ENCODE data around the gene FTL. TPM values are rescaled to one million over a fixed set of nuclear protein-coding genes. Genes with fewer than 3 reads are reported as not detected.

FTL gene
- total and polyA plus RNA-seq, 4 donors = 2,528 to 16,395 (median 12,201) TPM

DNA sequence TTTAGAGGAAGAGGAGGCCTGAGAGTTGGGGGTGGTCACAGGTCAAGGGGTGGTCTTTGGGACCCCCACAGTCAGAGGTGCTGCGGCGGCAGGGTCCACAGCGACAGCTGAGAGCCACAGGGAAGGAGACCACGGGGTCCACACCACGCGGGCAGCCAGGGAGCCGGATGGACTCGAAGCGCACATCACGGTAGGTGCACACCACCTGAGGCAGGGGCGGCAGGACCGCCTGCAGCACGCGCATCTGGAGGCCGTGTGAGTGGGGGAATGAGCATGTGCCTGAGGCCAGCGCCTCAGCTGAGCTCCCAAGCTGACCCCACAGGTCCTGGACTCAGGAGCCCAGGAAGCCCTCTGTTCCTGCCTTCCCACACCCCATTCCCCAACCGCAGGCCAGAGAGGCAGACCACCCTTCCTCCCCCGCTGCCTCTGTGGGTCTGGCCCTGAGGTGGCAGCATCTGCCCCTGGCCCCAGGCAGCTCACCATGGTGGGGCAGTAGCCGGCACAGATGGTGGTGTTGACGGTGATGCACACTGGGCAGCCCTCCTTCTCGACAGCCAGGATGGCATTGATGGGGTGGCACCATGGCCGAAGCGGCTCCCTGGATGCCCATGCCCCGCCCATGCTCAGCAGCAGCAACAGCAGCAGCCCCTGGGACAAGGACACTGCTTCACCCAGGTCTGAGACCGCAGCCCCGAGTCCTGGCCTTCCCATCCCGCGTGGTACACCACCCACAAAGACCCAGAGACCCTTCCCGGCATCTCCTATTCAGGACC, 51.1 kb downstream of the FTL start:
- H3K36me3 ChIP-seq (ENCODE audit: control insufficient read depth in 4 of 4, insufficient read depth in 3 of 4, low read depth in 1 of 4, low read length in 3 of 4) = peaks cover 3 to 26% (median 8%) of the 10 kb centered on the region in 4 donors
- DNase-seq (ENCODE audit: low spot score) = no peak
- WGBS = 96% methylated on average over 27 of the region's 29 CpGs
- no peaks in the 10 kb centered on the region for H3K27me3 ChIP-seq (ENCODE audit: control insufficient read depth in 4 of 4, insufficient read depth in 4 of 4, low read length in 3 of 4)
- H3K4me3 ChIP-seq (ENCODE audit: low read depth in 1 of 3, low read length in 3 of 3) = no peak overlapping the region
- no peak overlapping the region for H3K9ac ChIP-seq (ENCODE audit: low read depth in 1 of 2, low read length in 2 of 2)
- no peaks in the 10 kb centered on the region for H3K9me3 ChIP-seq (ENCODE audit: control insufficient read depth in 4 of 4, low read length in 3 of 4)
- no peak overlapping the region for H3K27ac ChIP-seq (ENCODE audit: low read depth in 1 of 2, low read length in 2 of 2)
- peaks cover 5 to 22% (median 16%) of the 10 kb centered on the region in 4 donors for H3K4me1 ChIP-seq (ENCODE audit: control insufficient read depth in 4 of 4, insufficient read depth in 4 of 4, low read length in 3 of 4)
- no peak for TF ChIP-seq NR2F2 (IDR thresholded peaks at IDR 0.05)
- no peak for TF ChIP-seq TAF1 (conservative IDR thresholded peaks at IDR 0.05)
- no peak for TF ChIP-seq EGR1 (IDR thresholded peaks at IDR 0.05; ENCODE audit: low read depth in 2 of 2)
- TF ChIP-seq, protein P1, sequence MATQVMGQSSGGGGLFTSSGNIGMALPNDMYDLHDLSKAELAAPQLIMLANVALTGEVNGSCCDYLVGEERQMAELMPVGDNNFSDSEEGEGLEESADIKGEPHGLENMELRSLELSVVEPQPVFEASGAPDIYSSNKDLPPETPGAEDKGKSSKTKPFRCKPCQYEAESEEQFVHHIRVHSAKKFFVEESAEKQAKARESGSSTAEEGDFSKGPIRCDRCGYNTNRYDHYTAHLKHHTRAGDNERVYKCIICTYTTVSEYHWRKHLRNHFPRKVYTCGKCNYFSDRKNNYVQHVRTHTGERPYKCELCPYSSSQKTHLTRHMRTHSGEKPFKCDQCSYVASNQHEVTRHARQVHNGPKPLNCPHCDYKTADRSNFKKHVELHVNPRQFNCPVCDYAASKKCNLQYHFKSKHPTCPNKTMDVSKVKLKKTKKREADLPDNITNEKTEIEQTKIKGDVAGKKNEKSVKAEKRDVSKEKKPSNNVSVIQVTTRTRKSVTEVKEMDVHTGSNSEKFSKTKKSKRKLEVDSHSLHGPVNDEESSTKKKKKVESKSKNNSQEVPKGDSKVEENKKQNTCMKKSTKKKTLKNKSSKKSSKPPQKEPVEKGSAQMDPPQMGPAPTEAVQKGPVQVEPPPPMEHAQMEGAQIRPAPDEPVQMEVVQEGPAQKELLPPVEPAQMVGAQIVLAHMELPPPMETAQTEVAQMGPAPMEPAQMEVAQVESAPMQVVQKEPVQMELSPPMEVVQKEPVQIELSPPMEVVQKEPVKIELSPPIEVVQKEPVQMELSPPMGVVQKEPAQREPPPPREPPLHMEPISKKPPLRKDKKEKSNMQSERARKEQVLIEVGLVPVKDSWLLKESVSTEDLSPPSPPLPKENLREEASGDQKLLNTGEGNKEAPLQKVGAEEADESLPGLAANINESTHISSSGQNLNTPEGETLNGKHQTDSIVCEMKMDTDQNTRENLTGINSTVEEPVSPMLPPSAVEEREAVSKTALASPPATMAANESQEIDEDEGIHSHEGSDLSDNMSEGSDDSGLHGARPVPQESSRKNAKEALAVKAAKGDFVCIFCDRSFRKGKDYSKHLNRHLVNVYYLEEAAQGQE (IDR thresholded peaks at IDR 0.05) = no peak
- TF ChIP-seq, protein P2, sequence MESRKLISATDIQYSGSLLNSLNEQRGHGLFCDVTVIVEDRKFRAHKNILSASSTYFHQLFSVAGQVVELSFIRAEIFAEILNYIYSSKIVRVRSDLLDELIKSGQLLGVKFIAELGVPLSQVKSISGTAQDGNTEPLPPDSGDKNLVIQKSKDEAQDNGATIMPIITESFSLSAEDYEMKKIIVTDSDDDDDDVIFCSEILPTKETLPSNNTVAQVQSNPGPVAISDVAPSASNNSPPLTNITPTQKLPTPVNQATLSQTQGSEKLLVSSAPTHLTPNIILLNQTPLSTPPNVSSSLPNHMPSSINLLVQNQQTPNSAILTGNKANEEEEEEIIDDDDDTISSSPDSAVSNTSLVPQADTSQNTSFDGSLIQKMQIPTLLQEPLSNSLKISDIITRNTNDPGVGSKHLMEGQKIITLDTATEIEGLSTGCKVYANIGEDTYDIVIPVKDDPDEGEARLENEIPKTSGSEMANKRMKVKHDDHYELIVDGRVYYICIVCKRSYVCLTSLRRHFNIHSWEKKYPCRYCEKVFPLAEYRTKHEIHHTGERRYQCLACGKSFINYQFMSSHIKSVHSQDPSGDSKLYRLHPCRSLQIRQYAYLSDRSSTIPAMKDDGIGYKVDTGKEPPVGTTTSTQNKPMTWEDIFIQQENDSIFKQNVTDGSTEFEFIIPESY (IDR thresholded peaks at IDR 0.05) = no peak
- TF ChIP-seq GABPA (IDR thresholded peaks at IDR 0.05 in 1 of 2, conservative IDR thresholded peaks at IDR 0.05 in 1 of 2) = no peak
- TF ChIP-seq HNF4G (IDR thresholded peaks at IDR 0.05) = no peak

Small RNA genes within 50 kb of the gene (small RNA-seq; reads per million reads assigned to genes)
- gene AC026803.1 (not detected), gene MIR6798 (not detected)

Other genes with a start within 250 kb of the FTL start
- gene MAMSTR, start 245.6 kb upstream of the FTL start, total RNA-seq = under 1 TPM; 0.08 to 0.09 TPM
- under 1 TPM; 0.07 to 0.31 TPM for gene MAMSTR, start 245.6 kb upstream of the FTL start, polyA plus RNA-seq
- 1 to 10 TPM; 4.8 to 5.4 TPM for gene RASIP1, start 224.7 kb upstream of the FTL start, total RNA-seq
- gene RASIP1, start 224.7 kb upstream of the FTL start, polyA plus RNA-seq = 1 to 10 TPM; 1.8 to 4.3 TPM
- under 1 TPM; 0.33 to 0.47 TPM for gene IZUMO1, start 218.4 kb upstream of the FTL start, total RNA-seq
- gene IZUMO1, start 218.4 kb upstream of the FTL start, polyA plus RNA-seq = not detected
- 1 to 10 TPM; 1.3 to 6.8 TPM for gene FUT1, start 212.7 kb upstream of the FTL start, total RNA-seq
- under 1 TPM; 0.48 to 0.72 TPM for gene FUT1, start 212.7 kb upstream of the FTL start, polyA plus RNA-seq
- gene FGF21, start 209.8 kb upstream of the FTL start, total RNA-seq = 1 to 10 TPM in 1 of 2 donors, not detected in 1; 5.5 TPM
- gene FGF21, start 209.8 kb upstream of the FTL start, polyA plus RNA-seq = 10 to 100 TPM in 1 of 2 donors, 1 to 10 TPM in 1; 6.5 to 18.5 TPM
- 1 to 10 TPM; 8.9 to 9.2 TPM for gene BCAT2, start 154.3 kb upstream of the FTL start, total RNA-seq
- gene BCAT2, start 154.3 kb upstream of the FTL start, polyA plus RNA-seq = 10 to 100 TPM in 1 of 2 donors, 1 to 10 TPM in 1; 7.8 to 35.8 TPM
- gene HSD17B14, start 128.8 kb upstream of the FTL start, total RNA-seq = 10 to 100 TPM in 1 of 2 donors, 1 to 10 TPM in 1; 3.7 to 11.2 TPM
- gene HSD17B14, start 128.8 kb upstream of the FTL start, polyA plus RNA-seq = 10 to 100 TPM in 1 of 2 donors, 1 to 10 TPM in 1; 4.9 to 12.6 TPM
- 1 to 10 TPM; 4.4 to 7.3 TPM for gene PLEKHA4, start 96.7 kb upstream of the FTL start, total RNA-seq
- gene PLEKHA4, start 96.7 kb upstream of the FTL start, polyA plus RNA-seq = 10 to 100 TPM in 1 of 2 donors, 1 to 10 TPM in 1; 5.3 to 17.2 TPM
- gene PPP1R15A, start 92.9 kb upstream of the FTL start, total RNA-seq = 10 to 100 TPM; 13.2 to 52.5 TPM
- gene PPP1R15A, start 92.9 kb upstream of the FTL start, polyA plus RNA-seq = 1 to 10 TPM; 5.6 to 9.3 TPM
- under 1 TPM in 1 of 2 donors, not detected in 1; 0.05 TPM for gene TULP2, start 66.6 kb upstream of the FTL start, total RNA-seq
- gene TULP2, start 66.6 kb upstream of the FTL start, polyA plus RNA-seq = under 1 TPM; 0.03 to 0.19 TPM
- gene NUCB1, start 65.0 kb upstream of the FTL start, total RNA-seq = 100 to 1,000 TPM; 196 to 280 TPM
- 100 to 1,000 TPM; 186 to 775 TPM for gene NUCB1, start 65.0 kb upstream of the FTL start, polyA plus RNA-seq
- gene DHDH, start 31.6 kb upstream of the FTL start, total RNA-seq = 1 to 10 TPM in 1 of 2 donors, not detected in 1; 1.3 TPM
- gene DHDH, start 31.6 kb upstream of the FTL start, polyA plus RNA-seq = under 1 TPM in 1 of 2 donors, not detected in 1; 0.16 TPM
- gene BAX, start 10.4 kb upstream of the FTL start, total RNA-seq = 10 to 100 TPM; 10.8 to 18.7 TPM
- gene BAX, start 10.4 kb upstream of the FTL start, polyA plus RNA-seq = 10 to 100 TPM; 10.5 to 27.0 TPM
- gene GYS1, start 28.0 kb downstream of the FTL start, total RNA-seq = 1 to 10 TPM; 8.4 to 8.7 TPM
- 1 to 10 TPM; 2.6 to 4.2 TPM for gene GYS1, start 28.0 kb downstream of the FTL start, polyA plus RNA-seq
- 10 to 100 TPM; 52.5 to 80.1 TPM for gene RUVBL2, start 28.6 kb downstream of the FTL start, total RNA-seq
- 10 to 100 TPM; 29.6 to 46.7 TPM for gene RUVBL2, start 28.6 kb downstream of the FTL start, polyA plus RNA-seq
- gene LHB, start 51.8 kb downstream of the FTL start, total RNA-seq = not detected
- not detected for gene LHB, start 51.8 kb downstream of the FTL start, polyA plus RNA-seq
- not detected for gene CGB3, start 59.0 kb downstream of the FTL start, total RNA-seq
- not detected for gene CGB3, start 59.0 kb downstream of the FTL start, polyA plus RNA-seq
- gene CGB2, start 66.6 kb downstream of the FTL start, total RNA-seq = not detected
- gene CGB2, start 66.6 kb downstream of the FTL start, polyA plus RNA-seq = not detected
- not detected for gene CGB1, start 71.6 kb downstream of the FTL start, total RNA-seq
- gene CGB1, start 71.6 kb downstream of the FTL start, polyA plus RNA-seq = not detected
- gene CGB5, start 78.5 kb downstream of the FTL start, total RNA-seq = not detected
- gene CGB5, start 78.5 kb downstream of the FTL start, polyA plus RNA-seq = not detected
- not detected for gene CGB8, start 83.8 kb downstream of the FTL start, total RNA-seq
- not detected for gene CGB8, start 83.8 kb downstream of the FTL start, polyA plus RNA-seq
- not detected for gene CGB7, start 92.4 kb downstream of the FTL start, total RNA-seq
- not detected for gene CGB7, start 92.4 kb downstream of the FTL start, polyA plus RNA-seq
- gene NTF4, start 99.5 kb downstream of the FTL start, total RNA-seq = not detected
- not detected for gene NTF4, start 99.5 kb downstream of the FTL start, polyA plus RNA-seq
- gene KCNA7, start 107.4 kb downstream of the FTL start, total RNA-seq = not detected
- gene KCNA7, start 107.4 kb downstream of the FTL start, polyA plus RNA-seq = not detected
- gene SNRNP70, start 120.1 kb downstream of the FTL start, total RNA-seq = 100 to 1,000 TPM; 118 to 166 TPM
- gene SNRNP70, start 120.1 kb downstream of the FTL start, polyA plus RNA-seq = 10 to 100 TPM; 34.2 to 71.6 TPM
- gene LIN7B, start 149.1 kb downstream of the FTL start, total RNA-seq = 1 to 10 TPM; 2.2 to 3.8 TPM
- 1 to 10 TPM; 2.7 to 3.0 TPM for gene LIN7B, start 149.1 kb downstream of the FTL start, polyA plus RNA-seq
- 1 to 10 TPM in 1 of 2 donors, under 1 TPM in 1; 0.56 to 1.4 TPM for gene C19orf73, start 153.8 kb downstream of the FTL start, total RNA-seq
- gene C19orf73, start 153.8 kb downstream of the FTL start, polyA plus RNA-seq = 1 to 10 TPM; 1.9 to 2.1 TPM
- gene PPFIA3, start 154.2 kb downstream of the FTL start, total RNA-seq = 1 to 10 TPM; 1.5 to 2.1 TPM
- 1 to 10 TPM; 2.6 to 4.6 TPM for gene PPFIA3, start 154.2 kb downstream of the FTL start, polyA plus RNA-seq
- gene HRC, start 190.1 kb downstream of the FTL start, total RNA-seq = 1 to 10 TPM; 1.2 TPM
- under 1 TPM; 0.25 to 0.51 TPM for gene HRC, start 190.1 kb downstream of the FTL start, polyA plus RNA-seq
- gene TRPM4, start 192.5 kb downstream of the FTL start, total RNA-seq = 10 to 100 TPM in 1 of 2 donors, 1 to 10 TPM in 1; 8.1 to 11.0 TPM
- 10 to 100 TPM; 15.4 to 31.2 TPM for gene TRPM4, start 192.5 kb downstream of the FTL start, polyA plus RNA-seq